Measurements from ENCODE around the gene RRAGA. TPM values are rescaled to one million over a fixed set of nuclear protein-coding genes. Genes with fewer than 3 reads are reported as not detected.

The RRAGA gene
- total RNA-seq, 1 experiment from 2014 or later = 44.7 TPM

DNA sequence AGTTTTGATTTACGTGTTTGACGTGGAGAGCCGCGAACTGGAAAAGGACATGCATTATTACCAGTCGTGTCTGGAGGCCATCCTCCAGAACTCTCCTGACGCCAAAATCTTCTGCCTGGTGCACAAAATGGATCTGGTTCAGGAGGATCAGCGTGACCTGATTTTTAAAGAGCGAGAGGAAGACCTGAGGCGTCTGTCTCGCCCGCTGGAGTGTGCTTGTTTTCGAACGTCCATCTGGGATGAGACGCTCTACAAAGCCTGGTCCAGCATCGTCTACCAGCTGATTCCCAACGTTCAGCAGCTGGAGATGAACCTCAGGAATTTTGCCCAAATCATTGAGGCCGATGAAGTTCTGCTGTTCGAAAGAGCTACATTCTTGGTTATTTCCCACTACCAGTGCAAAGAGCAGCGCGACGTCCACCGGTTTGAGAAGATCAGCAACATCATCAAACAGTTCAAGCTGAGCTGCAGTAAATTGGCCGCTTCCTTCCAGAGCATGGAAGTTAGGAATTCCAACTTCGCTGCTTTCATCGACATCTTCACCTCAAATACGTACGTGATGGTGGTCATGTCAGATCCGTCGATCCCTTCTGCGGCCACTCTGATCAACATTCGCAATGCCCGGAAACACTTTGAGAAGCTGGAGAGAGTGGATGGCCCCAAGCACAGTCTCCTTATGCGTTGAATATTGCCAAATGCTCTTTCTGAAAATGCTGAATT lies 850 bp downstream of the RRAGA start:
- H3K9me3 ChIP-seq = no peaks in the 10 kb centered on the region
- DNase-seq = peak in 1 of 2 experiments; percentile 4
- H3K27ac Mint-ChIP-seq (ENCODE audit: unreplicated experiment) = peak overlapping the region; percentile 93
- POLR2A ChIA-PET = interaction anchor here (1.3 kb wide), 1 partner anchor 102 kb away, joined by 5 read pairs; no protein-coding TSS in a partner anchor
- CTCF ChIA-PET = interaction anchor here (0.8 kb wide), 1 partner anchor 124 kb away, joined by 5 read pairs; no protein-coding TSS in a partner anchor
- peaks cover 7% of the 10 kb centered on the region; the same call in 1 of the 2 replicates for H3K4me1 ChIP-seq
- TF ChIP-seq, protein P1, sequence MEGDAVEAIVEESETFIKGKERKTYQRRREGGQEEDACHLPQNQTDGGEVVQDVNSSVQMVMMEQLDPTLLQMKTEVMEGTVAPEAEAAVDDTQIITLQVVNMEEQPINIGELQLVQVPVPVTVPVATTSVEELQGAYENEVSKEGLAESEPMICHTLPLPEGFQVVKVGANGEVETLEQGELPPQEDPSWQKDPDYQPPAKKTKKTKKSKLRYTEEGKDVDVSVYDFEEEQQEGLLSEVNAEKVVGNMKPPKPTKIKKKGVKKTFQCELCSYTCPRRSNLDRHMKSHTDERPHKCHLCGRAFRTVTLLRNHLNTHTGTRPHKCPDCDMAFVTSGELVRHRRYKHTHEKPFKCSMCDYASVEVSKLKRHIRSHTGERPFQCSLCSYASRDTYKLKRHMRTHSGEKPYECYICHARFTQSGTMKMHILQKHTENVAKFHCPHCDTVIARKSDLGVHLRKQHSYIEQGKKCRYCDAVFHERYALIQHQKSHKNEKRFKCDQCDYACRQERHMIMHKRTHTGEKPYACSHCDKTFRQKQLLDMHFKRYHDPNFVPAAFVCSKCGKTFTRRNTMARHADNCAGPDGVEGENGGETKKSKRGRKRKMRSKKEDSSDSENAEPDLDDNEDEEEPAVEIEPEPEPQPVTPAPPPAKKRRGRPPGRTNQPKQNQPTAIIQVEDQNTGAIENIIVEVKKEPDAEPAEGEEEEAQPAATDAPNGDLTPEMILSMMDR (IDR thresholded peaks at IDR 0.05; ENCODE audit: insufficient read depth in 1 of 2, low read depth in 1 of 2, low read length in 1 of 2, severe bottlenecking in 1 of 2, unreplicated experiment in 1 of 2) = no peak
- H3K36me3 Mint-ChIP-seq (ENCODE audit: insufficient read depth, unreplicated experiment) = peaks cover 6% of the 10 kb centered on the region
- intact Hi-C loops (cut with micrococcal nuclease; ENCODE audit: unreplicated experiment) = loop anchor here (1.0 to 10.0 kb wide), 5 partner anchors 78 to 407 kb away; no protein-coding TSS in a partner anchor
- H3K9me3 Mint-ChIP-seq (ENCODE audit: unreplicated experiment) = no peaks in the 10 kb centered on the region
- H3K4me3 ChIP-seq (ENCODE audit: low read depth, low read length) = peak overlapping the region; percentile 77
- no TSS peak for BruUV-seq (replicated peaks)
- peak overlapping the region; percentile 85 for H3K4me3 Mint-ChIP-seq (ENCODE audit: unreplicated experiment)
- no peaks in the 10 kb centered on the region for H3K4me1 Mint-ChIP-seq (ENCODE audit: low read depth, unreplicated experiment)
- no peaks in the 10 kb centered on the region for H3K36me3 ChIP-seq (ENCODE audit: control insufficient read depth, insufficient read depth, low read length)
- no peaks in the 10 kb centered on the region for H3K27me3 ChIP-seq (replicated peaks; ENCODE audit: control insufficient read depth, insufficient read depth, low read length)
- no peaks in the 10 kb centered on the region for H3K27me3 Mint-ChIP-seq (ENCODE audit: insufficient read depth, unreplicated experiment)

DNA sequence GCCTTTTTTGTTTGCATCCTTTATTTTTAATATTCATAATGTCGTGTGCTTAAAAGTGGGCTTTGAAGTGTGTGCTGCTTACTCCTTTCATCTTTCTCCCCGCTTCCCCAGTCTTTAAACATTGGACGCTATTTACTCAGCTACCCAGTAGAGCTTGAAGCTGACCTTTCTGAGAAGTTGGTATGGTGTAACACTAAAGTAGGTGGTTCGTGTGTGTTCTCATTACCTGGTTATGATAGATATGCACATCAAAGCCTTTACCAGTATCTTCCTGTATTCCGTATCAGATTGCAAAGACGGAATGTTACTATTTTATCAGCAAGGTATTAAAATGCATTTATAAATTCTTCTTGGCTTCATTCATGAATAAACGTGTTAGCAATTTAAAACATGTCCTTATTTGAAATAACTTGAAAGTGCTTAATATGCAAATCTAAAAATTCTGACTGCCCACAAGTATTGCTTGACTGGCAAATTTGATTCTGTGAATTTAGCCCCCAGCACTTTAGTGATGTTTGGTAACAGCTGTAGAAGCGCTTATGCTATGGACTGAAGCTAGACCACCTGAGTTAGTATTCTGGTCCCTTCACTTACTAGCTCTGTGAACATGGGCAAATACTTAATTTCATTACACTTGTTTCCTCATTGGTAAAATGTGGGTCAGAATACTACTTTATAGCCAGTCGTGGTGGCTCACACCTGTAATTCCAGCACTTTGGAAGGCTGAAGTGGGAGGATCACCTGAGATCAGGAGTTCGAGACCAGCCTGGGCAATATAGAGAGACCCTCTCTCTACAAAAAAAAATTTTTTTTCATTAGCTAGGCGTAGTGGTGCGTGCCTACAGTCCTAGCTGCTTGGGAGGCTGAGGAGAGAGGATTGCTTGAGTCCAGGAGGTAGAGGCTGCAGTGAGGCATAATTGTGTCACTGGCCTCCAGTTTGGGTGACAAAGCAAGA lies 1.7 kb downstream of the RRAGA start:
- CTCF ChIA-PET = interaction anchor here (0.8 kb wide), 1 partner anchor 123 kb away, joined by 5 read pairs; no protein-coding TSS in a partner anchor
- no peaks in the 10 kb centered on the region for H3K9me3 ChIP-seq
- no TSS peak for BruUV-seq (replicated peaks)
- H3K36me3 ChIP-seq (ENCODE audit: control insufficient read depth, insufficient read depth, low read length) = no peaks in the 10 kb centered on the region
- intact Hi-C loops (cut with micrococcal nuclease; ENCODE audit: unreplicated experiment) = no loop called here
- H3K4me1 Mint-ChIP-seq (ENCODE audit: low read depth, unreplicated experiment) = no peaks in the 10 kb centered on the region
- peak overlapping the region; percentile 77 for H3K4me3 ChIP-seq (ENCODE audit: low read depth, low read length)
- H3K4me3 Mint-ChIP-seq (ENCODE audit: unreplicated experiment) = peak overlapping the region; percentile 85
- H3K27me3 Mint-ChIP-seq (ENCODE audit: insufficient read depth, unreplicated experiment) = no peaks in the 10 kb centered on the region
- H3K36me3 Mint-ChIP-seq (ENCODE audit: insufficient read depth, unreplicated experiment) = peaks cover 6% of the 10 kb centered on the region
- POLR2A ChIA-PET = no interaction called here
- H3K27ac Mint-ChIP-seq (ENCODE audit: unreplicated experiment) = peak overlapping the region; percentile 93
- H3K9me3 Mint-ChIP-seq (ENCODE audit: unreplicated experiment) = no peaks in the 10 kb centered on the region
- peak in 1 of 2 experiments; percentile 4 for DNase-seq
- no peaks in the 10 kb centered on the region for H3K27me3 ChIP-seq (replicated peaks; ENCODE audit: control insufficient read depth, insufficient read depth, low read length)
- H3K4me1 ChIP-seq = peaks cover 7% of the 10 kb centered on the region; the same call in 1 of the 2 replicates
- TF ChIP-seq, protein P1 (IDR thresholded peaks at IDR 0.05; ENCODE audit: insufficient read depth in 1 of 2, low read depth in 1 of 2, low read length in 1 of 2, severe bottlenecking in 1 of 2, unreplicated experiment in 1 of 2) = no peak

DNA sequence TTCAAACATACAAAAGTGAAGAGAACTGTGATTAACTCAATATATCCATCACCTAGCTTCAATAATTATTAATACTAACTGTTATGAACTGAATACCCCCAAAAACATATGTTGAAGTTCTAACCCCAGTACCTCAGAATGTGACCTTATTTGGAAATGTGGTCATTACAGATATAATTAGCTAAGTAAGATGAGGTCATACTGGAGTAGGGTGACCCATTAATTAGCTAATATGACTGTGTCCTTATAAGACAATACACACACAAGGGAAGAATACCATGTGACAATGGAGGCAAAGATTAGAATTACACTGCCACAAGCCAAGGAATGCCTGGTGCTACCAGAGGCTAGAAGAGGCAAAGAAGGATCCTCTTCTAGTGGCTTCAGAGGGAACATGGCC lies 7.8 kb downstream of the RRAGA start:
- POLR2A ChIA-PET = no interaction called here
- DNase-seq = no peak
- Histone ChIP-seq H3K4me3 (ENCODE audit: low read depth, low read length) (no peak overlapping the region), H3K9me3 (no peaks in the 10 kb centered on the region), H3K27me3 (replicated peaks; ENCODE audit: control insufficient read depth, insufficient read depth, low read length) (no peaks in the 10 kb centered on the region), H3K4me1 (no peaks in the 10 kb centered on the region), H3K36me3 (ENCODE audit: control insufficient read depth, insufficient read depth, low read length) (no peaks in the 10 kb centered on the region)
- peaks cover 31% of the 10 kb centered on the region for H3K36me3 Mint-ChIP-seq (ENCODE audit: insufficient read depth, unreplicated experiment)
- H3K27ac Mint-ChIP-seq (ENCODE audit: unreplicated experiment) = no peak overlapping the region
- no TSS peak for BruUV-seq (replicated peaks)
- CTCF ChIA-PET = no interaction called here
- H3K4me3 Mint-ChIP-seq (ENCODE audit: unreplicated experiment) = no peak overlapping the region
- H3K9me3 Mint-ChIP-seq (ENCODE audit: unreplicated experiment) = no peaks in the 10 kb centered on the region
- TF ChIP-seq, protein P1 (IDR thresholded peaks at IDR 0.05; ENCODE audit: insufficient read depth in 1 of 2, low read depth in 1 of 2, low read length in 1 of 2, severe bottlenecking in 1 of 2, unreplicated experiment in 1 of 2) = no peak
- intact Hi-C loops (cut with micrococcal nuclease; ENCODE audit: unreplicated experiment) = no loop called here
- H3K27me3 Mint-ChIP-seq (ENCODE audit: insufficient read depth, unreplicated experiment) = no peaks in the 10 kb centered on the region
- no peaks in the 10 kb centered on the region for H3K4me1 Mint-ChIP-seq (ENCODE audit: low read depth, unreplicated experiment)

Measured in Caco-2 (cell line).